Hematopoietic multipotent progenitor cell treated with erythropoietin and hydrocortisone succinate and interleukin-3 and kit ligand, for 8 days (in vitro differentiated cells): ENCODE results near the gene USP10.

ENCODE experiments used
- DNase-seq: peaks from one replicate; pipeline ENCODE4 v3.0.0-alpha.2; 2015

USP10 gene

GRCh38 chr16:84753412-84754326 is 53.9 kb downstream of the USP10 start:
- no peak for DNase-seq

- peak; percentile 87 for DNase-seq
These were observed 54.6 kb downstream of the USP10 start for GRCh38 chr16:84754353-84754856.

DNA sequence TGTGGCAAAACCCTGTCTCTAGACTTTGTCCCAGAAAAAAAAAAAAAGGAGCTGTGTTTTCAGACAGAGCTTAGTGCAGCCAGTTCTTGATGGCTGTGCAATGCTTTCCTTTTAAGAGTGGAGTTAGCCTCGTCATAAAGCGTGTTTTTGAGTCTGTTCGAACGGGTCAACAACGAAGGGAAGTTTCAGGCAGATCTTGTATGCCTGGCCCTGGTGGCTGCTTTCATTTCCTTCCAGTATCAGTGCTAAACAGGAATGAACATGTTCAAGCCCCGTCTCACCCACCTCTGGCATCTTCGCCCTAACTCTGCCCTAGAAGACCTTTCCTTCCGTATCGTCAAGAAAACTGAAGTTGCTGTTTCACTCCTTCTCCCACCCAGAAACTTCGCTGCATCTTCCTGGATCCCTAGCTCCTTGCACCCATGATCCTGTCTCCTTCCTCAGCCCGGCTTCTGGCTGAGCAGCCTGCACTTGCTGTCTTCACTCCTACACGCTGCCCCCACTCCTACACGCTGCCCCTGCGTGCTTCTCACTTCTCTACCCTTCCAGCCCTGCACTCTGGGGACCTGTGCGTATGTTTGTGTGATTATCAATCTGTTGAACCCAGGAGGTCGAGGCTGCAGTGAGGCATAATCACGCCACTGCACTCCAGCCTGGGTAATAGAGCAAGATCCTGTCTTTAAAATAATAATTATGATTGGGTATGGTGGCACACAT is 55.3 kb downstream of the USP10 start:
- DNase-seq: no peak

DNA sequence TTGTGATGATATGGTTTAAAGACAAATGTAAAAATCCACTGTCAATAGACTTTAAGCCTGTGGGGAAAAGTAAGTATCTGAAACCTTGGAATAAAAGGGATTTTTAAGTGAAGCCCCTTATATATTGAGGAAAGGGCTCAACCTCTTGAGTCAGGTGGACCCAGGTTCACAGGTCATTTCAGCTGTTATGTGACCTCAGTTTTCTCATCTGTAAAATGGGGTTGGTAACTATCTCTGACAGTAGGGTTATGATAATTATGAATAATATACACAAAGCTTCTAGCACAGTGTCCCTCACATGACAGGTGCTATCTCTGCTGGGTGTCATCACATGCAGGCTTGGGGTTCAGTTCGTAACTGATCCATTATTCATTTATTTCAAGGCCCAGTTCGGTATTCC is 57.0 kb downstream of the USP10 start:
- no peak for DNase-seq

DNA sequence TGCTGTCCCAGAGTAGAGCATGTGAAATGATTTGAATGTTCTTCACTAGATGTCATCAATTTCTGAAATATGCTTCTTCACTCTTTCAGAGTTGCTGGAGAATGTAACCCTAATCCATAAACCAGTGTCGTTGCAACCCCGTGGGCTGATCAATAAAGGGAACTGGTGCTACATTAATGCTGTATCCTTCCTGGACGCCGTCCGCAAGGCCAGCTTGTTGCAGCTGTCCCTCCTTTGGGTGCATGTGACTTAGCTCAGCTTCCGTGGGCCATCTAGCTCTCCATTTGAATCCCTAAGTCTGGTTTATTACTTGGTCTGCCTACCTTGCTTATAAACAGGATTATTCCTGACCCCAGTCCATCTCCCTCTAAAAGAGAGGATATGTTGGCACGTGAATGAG is 58.8 kb downstream of the USP10 start:
- DNase-seq: no peak

GRCh38 chr16:84759061-84759460 is 59.3 kb downstream of the USP10 start:
- no peak for DNase-seq

- DNase-seq: no peak
These were observed 60.1 kb downstream of the USP10 start for GRCh38 chr16:84759906-84760305.

DNA sequence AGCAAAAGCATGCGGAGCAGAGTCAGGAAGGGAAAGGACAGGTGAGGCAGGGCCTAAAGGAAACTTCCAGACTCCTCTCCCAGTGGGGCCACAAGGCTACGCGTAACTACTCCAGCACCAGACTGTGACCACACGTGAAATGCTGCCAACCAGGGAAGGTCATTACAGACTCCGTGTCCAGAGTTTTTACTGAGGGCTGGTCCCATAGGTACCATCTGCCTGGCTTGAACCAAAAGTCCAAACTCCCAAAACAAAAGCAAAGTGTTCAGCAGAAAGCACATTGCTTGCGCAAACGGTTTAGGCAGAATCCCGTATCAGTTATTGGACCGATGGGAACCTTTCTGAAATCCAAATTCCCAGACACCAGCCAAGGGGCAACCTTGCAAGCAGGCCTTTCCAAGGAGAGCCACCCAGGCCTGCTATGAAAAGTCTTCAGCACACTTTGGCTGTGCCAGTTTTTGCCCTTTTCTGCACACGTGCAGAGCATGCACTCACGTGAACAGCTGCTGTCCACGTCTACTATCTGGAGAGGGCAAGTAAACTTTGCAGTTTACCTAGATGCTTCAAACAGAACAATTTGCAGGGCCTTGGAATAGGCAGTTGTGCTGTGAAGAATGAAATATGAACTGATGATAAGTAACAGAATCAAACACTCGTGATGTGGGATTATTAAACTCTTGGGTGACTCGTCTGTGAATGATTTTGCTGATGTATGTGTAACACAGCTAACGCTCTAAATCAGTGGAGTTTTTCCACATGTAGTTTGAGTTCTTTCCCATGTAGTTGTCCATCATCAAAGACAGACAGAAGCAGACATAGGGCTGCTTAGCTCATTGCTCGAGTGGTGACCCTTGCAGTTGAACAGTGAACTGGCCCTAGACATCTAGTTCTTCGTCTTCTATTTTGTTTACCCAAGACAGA is 61.9 kb downstream of the USP10 start:
- no peak for DNase-seq

- no peak for DNase-seq
These were observed 63.4 kb downstream of the USP10 start for GRCh38 chr16:84763164-84763563.

GRCh38 chr16:84763629-84764028 is 63.8 kb downstream of the USP10 start:
- no peak for DNase-seq

- DNase-seq: no peak
These were observed 65.2 kb downstream of the USP10 start for GRCh38 chr16:84764970-84765369.

- DNase-seq: no peak
These were observed 66.1 kb downstream of the USP10 start for GRCh38 chr16:84765616-84766580.

DNA sequence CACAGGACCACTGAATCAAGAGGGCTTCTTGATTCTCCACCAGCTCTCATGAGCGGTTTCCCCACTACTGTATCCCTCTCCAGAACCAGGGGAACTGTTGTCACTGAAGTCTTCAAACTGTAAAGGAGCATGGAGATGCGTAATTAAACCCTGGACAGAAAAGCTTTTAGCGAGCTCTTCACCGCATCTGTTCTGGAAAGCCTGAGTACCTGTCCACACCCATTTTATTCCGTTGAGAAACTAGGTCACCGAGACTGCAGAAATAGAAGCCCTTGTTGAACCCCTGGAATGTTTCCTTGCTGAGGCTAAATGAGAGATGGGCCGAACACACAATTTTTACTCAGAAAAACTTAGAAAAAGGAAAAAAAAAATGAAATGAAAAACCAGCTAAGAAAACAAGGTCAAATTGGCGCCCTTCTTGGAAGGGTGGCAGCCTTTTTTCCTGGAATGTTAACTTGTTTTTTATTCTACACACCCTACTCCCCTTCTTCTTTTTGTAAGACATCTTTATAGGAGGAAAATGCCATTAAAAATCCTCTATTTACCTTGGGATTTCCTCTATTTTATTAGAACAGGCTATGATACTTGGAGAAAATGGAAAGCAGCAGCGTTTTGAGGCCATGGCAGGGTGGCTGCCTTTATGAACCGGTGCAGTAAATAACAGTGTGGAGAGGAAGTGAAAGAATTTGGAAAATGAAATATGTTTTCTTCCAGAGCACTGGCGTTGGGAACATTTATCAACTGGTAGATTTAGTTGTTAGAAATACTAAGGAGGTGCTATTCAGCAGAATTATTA is 67.4 kb downstream of the USP10 start:
- DNase-seq: peak; percentile 23

DNA sequence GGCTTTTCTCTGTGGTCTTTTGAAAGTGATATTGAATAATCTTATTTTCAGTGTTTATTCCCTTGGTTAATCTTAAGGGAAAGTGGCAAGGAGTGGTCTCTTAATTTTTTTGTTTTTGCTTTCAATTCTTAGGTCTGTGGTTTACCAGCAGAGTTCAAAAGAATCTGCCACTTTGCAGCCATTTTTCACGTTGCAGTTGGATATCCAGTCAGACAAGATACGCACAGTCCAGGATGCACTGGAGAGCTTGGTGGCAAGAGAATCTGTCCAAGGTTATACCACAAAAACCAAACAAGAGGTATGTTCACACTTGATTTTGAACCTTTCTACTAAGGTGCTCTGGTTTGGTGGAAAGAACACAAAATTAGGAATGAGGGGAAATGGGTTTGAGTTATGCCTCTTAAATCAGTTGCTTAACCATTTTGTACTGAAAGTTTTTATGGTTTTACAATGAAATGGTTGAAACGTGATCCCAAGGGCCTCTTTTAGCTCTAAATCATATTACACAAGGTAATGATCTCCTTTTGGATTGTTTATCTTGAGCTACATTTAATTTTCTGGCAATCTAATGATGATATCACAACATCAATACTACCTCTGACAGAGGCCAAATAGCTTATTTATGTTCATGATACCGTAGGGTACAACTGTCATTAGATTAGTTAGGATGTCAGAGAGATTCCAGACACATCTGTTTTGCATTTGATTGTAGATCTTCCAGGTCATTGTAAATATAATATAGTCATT is 68.4 kb downstream of the USP10 start:
- DNase-seq: no peak

GRCh38 chr16:84768808-84769197 is 69.0 kb downstream of the USP10 start:
- DNase-seq: no peak

- no peak for DNase-seq
These were observed 69.6 kb downstream of the USP10 start for GRCh38 chr16:84769416-84769815.

DNA sequence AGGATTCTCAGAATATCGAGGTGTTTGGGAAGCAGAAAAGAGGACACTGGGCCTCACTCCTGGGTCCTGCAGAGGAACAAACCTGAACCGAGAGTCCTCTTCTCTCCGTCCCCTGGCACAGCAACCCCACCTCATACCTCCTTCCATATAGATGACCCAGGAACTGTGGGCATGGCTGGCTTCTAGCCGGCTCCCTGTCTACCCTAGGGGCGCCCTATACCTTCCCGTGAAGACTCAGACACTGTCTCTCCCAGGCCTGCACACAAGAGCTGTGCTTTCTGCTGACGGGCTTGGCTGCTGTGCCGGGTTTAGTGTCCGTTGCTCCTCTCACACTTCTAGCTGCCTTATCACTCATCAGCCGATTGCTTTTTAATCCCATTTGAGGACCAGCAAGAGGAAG is 73.5 kb downstream of the USP10 start:
- no peak for DNase-seq

- DNase-seq: no peak
These were observed 75.0 kb downstream of the USP10 start for GRCh38 chr16:84774810-84775209.

DNA sequence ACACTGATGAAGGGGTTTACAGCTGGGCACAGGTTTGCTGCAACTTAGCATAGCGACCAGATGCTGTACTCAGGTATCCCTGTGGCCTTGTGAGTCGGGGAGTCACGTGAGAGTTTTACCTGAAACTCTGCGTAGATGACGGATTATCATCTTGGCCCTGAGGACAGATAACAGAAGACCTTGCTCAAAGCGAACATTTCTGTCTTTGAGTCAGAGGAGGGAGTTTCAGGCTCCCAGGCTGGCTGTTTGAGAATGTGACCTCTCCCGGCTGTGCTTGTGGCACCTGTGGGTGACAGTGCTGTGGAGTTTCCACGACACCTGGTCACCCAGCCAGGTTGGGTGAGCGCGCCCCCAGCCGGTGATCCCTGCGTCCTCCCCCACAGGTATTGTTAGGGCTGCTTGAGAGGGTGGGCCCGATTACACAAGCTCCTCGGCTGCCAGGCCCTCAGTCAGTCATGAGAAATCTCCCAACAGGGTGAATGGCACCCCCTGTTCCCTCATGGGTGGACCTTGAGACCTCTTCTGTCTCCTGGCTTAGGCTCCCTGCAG is 75.5 kb downstream of the USP10 start:
- no peak for DNase-seq

- DNase-seq: no peak
These were observed 77.6 kb downstream of the USP10 start for GRCh38 chr16:84777435-84777834.
